ENCODE data around the gene HOXC11. TPM values are rescaled to one million over a fixed set of nuclear protein-coding genes. Genes with fewer than 3 reads are reported as not detected.

HOXC11 gene
- total RNA-seq, 1 experiment from 2014 or later, result 1.7 TPM

GRCh38 chr12:54009171-54010052 lies 36.5 kb downstream of the HOXC11 start:
- peak; percentile 43 for DNase-seq (ENCODE audit: low read depth)

GRCh38 chr12:54010053-54010971 lies 37.4 kb downstream of the HOXC11 start:
- DNase-seq (ENCODE audit: low read depth), result no peak

- DNase-seq (ENCODE audit: low read depth), result no peak
Observed at GRCh38 chr12:54010972-54011664, 38.2 kb downstream of the HOXC11 start.

- DNase-seq (ENCODE audit: low read depth), result no peak
Observed at GRCh38 chr12:54011665-54012532, 39.0 kb downstream of the HOXC11 start.

GRCh38 chr12:54012631-54013409 lies 39.9 kb downstream of the HOXC11 start:
- DNase-seq (ENCODE audit: low read depth), result no peak

- DNase-seq (ENCODE audit: low read depth), result no peak
Observed at GRCh38 chr12:54014377-54015017, 41.6 kb downstream of the HOXC11 start.

- no peak for DNase-seq (ENCODE audit: low read depth)
Observed at GRCh38 chr12:54015018-54015931, 42.3 kb downstream of the HOXC11 start.

DNA sequence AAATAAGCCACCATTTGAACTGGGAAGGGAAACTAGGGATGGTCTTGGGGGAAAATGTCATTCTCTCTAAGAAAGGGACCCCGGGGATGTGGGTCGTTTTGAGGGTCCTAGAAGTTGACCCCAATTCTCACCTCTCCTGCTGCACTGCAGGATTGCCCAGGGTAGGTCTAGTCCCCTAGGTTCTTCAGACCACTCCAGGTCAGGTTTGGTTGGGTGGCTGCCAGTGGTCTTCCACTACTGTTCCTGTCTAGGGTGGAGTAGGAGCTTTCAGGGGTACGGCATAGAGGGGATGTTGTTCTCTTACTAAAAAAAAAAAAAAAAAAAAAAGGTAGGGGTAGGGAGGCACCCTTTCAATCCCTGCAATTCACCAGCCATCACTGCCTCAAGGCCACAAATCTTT lies 43.1 kb downstream of the HOXC11 start:
- no peak for DNase-seq (ENCODE audit: low read depth)

- DNase-seq (ENCODE audit: low read depth), result peak; percentile 92
Observed at GRCh38 chr12:54016478-54016964, 43.6 kb downstream of the HOXC11 start.

GRCh38 chr12:54017027-54017788 lies 44.3 kb downstream of the HOXC11 start:
- DNase-seq (ENCODE audit: low read depth), result peak; percentile 76

- DNase-seq (ENCODE audit: low read depth), result peak; percentile 95
Observed at GRCh38 chr12:54017878-54018467, 45.0 kb downstream of the HOXC11 start.

GRCh38 chr12:54018468-54018984 lies 45.6 kb downstream of the HOXC11 start:
- DNase-seq (ENCODE audit: low read depth), result peak; percentile 74

DNA sequence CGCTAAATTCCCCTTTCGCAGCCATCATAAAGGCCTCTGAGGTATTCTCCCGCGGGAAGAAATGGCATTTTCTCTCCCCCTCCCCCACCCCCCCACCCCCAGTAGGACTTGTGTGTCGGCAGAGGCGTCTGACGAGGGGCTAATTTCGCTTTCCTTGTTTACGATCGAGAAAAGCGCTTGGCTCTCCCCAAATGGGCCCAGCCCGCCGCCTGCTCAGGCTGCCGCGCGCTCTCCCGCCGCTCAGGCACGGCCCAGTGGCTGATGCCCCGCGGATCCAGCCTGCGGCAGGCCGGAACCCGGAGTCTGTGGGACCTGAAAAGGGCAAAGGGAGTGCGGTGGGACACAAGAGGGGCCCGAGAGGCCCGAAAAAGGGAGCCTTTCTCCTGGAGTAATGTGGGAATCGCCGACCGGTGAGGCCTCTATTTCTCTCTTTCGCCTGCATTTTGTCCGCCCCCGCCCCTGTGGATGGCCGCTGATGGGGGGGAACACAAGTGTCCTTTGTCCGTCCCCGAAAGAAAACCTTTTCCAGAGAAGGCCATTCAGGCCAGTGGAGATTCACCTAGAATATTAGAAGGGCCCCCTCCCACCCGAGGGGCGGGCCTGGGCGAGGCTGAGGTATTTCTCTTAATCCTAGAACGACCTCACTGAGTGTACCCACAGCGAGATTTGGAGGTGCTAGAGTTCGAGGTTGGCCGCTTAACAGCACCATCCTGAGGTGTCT lies 46.3 kb downstream of the HOXC11 start:
- peak; percentile 55 for DNase-seq (ENCODE audit: low read depth)

DNA sequence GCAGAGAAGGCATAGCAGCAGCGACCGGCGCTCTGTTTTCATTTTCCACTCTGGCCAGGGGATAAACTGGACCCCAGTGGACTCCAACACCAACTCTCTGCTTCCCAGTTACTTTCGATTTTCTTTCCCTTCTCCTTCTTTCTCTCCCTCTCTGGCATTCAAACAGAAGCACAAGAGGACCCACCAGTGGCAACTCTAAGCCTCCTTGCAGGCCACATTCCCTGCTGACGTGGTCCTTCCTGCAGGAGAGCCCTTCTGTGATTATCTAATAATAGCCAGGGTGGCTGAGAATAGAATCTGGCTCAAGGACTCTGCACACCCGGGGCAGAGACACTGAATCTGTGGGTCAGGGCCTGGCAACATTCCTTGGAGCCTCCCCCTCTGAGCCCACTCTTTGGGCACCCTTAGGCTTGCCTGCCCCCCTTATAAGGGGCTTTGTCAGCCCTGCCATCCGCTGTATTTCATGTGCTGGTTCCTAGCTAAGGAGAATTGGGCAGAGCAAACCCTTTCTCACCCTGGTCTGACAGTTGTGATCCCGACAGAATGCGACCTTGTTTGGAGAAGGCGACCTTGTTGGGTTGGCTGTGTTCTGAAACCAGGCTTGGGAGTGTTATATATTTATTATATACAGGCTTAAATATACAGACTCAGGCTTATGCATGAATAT lies 47.1 kb downstream of the HOXC11 start:
- DNase-seq (ENCODE audit: low read depth), result peak; percentile 66

DNA sequence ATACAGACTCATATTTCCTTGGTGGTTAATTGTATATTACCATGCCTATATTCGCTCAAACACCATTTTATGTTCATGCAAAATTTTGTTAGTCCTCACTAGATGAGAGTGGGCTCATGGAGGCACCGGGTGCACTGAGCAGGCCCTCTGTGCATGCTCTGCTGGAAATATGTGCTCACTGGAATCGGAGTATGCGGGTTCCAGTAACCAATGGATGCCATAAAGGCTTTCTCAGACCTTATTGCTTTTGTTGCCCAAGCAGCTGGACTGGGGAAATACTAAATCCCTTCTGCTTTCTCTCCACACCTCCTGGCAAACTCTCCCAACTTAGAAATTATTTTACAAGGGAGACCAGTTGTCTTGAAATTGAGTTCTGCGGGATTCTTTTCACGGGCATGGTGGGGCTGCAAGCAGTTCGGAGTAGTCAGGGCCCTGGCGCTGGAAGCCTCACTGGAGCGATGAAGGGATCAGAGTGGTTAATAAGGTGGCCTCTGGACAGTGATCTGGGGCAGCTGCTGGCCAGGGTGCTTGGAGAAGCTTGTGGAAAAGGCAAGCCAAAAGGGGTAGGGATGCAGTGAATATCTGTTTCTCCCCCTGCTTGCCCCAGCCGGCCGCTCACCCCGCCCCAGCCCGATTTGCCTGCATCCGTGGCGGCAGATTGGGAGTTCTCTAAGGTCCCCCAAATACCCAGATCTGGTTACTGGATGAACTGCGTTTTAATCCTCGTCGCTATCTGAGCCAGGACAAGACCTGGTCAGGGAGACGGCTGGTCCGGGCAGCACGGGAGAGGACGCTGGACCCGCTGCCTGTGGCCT lies 47.9 kb downstream of the HOXC11 start:
- no peak for DNase-seq (ENCODE audit: low read depth)
